WI38 (cell line): ENCODE results near the gene ANP32B.
"Not testable (repeated sequence)": the region's sequence is repeated elsewhere in the genome, so short reads cannot be mapped to it uniquely, and the experiment has no call there.

ENCODE experiments used
- H3K4me3 ChIP-seq: 2 replicates; pipeline ENCODE4 v1.5.1; 2011; ENCODE audit warnings: low read depth, mild to moderate bottlenecking, control low read depth, low read length
- CTCF ChIP-seq: IDR thresholded peaks from 2 replicates; pipeline ENCODE4 v1.5.1; 2012; ENCODE audit warnings: low read depth, mild to moderate bottlenecking, control low read depth, low read length

The ANP32B gene

GRCh38 chr9:97966493-97966892 lies 16.6 kb upstream of the ANP32B start:
- H3K4me3 ChIP-seq: no peak overlapping the region
- no peak for TF ChIP-seq CTCF

GRCh38 chr9:97969014-97969413 lies 14.1 kb upstream of the ANP32B start:
- no peak overlapping the region for H3K4me3 ChIP-seq
- TF ChIP-seq CTCF: no peak

DNA sequence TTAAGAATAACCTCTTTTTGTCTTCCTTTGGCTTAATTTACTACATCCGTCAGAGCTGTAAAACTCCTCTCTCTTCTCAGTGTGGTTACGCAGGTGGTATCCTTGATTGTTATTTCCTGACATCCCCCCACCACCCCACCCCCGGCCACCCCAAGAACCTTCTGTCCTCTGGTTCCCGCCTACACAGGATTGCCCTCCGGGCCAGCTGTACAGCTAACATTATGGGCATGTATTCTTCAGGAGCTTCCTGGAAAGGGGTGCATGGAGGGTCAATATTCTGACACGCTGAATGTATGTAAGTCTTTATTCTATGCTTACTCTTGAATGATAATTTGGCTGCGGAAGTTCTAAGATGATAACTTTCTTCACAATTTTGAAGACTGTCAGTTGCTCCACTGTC lies 13.0 kb upstream of the ANP32B start:
- no peak overlapping the region for H3K4me3 ChIP-seq
- no peak for TF ChIP-seq CTCF

DNA sequence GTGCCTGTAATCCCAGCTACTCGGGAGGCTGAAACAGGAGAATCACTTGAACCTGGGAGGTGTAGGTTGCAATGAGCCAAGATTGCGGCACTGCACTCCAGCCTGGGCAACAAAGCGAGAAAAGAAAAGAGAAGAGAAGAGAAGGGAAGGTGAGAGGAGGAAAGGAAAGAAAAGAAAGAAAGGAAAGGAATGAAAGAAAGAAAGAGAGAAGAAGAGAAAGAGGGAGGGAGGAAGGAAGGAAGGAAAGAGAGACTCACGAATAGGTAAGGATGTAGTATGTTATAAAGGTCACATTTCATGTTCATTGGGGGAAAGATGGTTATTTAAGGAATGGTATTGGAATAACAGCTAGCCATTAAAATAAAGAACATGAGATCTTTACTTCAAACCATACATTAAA lies 10.4 kb upstream of the ANP32B start:
- no peak for TF ChIP-seq CTCF
- H3K4me3 ChIP-seq: no peak overlapping the region

DNA sequence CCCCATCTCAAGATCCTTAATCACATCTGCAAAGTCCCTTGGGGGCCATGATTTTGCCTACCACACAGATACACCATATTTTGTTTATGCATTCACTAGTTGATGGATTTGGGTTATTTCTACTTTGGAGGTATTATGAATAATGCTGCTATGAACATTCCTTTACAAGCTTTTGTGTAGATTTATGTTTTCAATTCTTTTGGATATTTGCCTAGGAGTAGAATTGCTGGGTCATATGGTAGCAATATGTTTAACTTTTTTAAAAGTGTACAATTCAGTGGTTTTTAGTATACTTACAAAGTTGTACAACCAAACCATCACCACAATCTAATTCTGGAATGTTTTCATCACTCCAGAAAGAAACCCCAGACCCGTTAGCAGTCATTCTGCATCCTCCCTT lies 7.8 kb upstream of the ANP32B start:
- H3K4me3 ChIP-seq: no peak overlapping the region
- no peak for TF ChIP-seq CTCF

GRCh38 chr9:97976633-97977032 lies 6.5 kb upstream of the ANP32B start:
- not testable (repeated sequence) for H3K4me3 ChIP-seq

- H3K4me3 ChIP-seq: no peak overlapping the region
- no peak for TF ChIP-seq CTCF
Measured at GRCh38 chr9:97978371-97979130, 4.6 kb upstream of the ANP32B start.
